ENCODE results near the gene ZNF260.

GRCh38 chr19:36577271-36577996 lies 49.4 kb upstream of the ZNF260 start:
- TF ChIP-seq CTCF (IDR thresholded peaks at IDR 0.05; ENCODE audit: insufficient read depth, low read length) (no peak), SPI1 (IDR thresholded peaks at IDR 0.05; ENCODE audit: borderline replicate concordance, low read depth) (no peak), GABPA (IDR thresholded peaks at IDR 0.05; ENCODE audit: low read depth) (no peak), REST (IDR thresholded peaks at IDR 0.05; ENCODE audit: insufficient replicate concordance, low read depth) (no peak), POLR2AphosphoS5 (IDR thresholded peaks at IDR 0.05; ENCODE audit: low read depth) (no peak)
